AG08395 (cell line): Measurements from ENCODE around the gene FAM228B.
"Not testable (repeated sequence)": the region's sequence is repeated elsewhere in the genome, so short reads cannot be mapped to it uniquely, and the experiment has no call there.

Experiments
- DNase-seq: peaks from one replicate; pipeline ENCODE4 v3.0.0; 2012; ENCODE audit warnings: mixed read lengths, low spot score

Gene FAM228B

GRCh38 chr2:24102677-24103076 lies 20.6 kb upstream of the FAM228B start:
- DNase-seq, result no peak

GRCh38 chr2:24104110-24104650 lies 19.1 kb upstream of the FAM228B start:
- DNase-seq, result no peak

- no peak for DNase-seq
These were observed 18.4 kb upstream of the FAM228B start for GRCh38 chr2:24104906-24105305.

DNA sequence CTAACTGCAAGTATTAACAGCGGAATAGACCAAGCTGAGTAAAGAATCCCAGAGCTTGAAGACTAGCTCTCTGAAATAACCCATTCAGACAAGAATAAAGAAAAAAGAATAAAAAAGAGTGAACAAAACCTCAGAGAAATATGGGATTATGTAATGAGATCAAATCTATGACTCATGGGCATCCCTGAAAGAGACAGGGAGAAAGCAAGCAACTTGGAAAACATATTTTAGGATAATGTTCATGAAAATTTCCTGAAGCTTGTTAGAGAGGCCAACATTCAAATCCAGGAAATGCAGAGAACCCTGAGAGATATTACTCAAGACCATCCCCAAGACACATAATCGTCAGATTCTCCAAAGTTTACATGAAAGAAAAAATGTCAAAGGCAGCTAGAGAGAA lies 17.5 kb upstream of the FAM228B start:
- DNase-seq, result no peak

DNA sequence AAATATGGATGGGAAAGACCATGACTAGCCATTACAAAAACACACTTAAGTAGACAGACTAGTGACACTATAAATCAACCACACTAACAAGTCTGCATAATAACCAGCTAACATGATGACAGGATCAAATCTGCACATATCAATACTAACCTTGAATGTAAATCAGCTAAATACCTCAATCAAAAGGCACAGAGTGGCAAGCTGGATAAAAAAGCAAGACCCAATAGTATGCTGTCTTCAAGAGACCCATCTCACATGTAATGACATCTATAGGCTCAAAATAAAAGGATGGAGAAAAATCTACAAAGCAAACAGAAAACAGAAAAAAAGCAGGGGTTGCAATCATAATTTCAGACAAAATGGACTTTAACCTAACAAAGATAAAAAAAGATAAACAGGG lies 16.5 kb upstream of the FAM228B start:
- no peak for DNase-seq

- DNase-seq, result no peak
These were observed 15.9 kb upstream of the FAM228B start for GRCh38 chr2:24107336-24107735.

- not testable (repeated sequence) for DNase-seq
These were observed 13.8 kb upstream of the FAM228B start for GRCh38 chr2:24109431-24109830.

GRCh38 chr2:24110660-24111303 lies 12.5 kb upstream of the FAM228B start:
- no peak for DNase-seq

DNA sequence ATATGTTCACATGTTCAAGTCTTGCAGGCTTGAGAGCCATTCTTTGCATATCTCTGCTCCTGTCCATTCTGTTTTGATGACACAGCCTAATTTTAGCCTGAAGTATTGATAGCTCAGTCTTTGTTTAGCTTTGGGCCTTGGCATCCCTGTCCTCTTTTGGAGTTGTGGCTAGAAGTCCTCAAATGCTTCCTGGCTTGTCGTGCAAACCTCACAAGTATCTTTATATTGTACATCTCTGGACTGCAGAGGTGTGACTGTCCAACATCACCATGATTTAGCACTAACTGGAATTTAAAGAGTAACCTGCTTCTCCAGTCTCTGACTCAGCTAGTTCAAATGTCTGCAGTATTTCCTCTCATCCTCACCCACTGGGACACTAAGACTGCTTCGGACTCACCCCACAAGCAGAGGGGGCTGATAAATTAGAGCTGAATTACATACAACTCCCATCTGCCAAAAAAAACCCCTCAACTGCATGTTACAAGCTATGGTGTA lies 11.8 kb upstream of the FAM228B start:
- DNase-seq, result no peak

DNA sequence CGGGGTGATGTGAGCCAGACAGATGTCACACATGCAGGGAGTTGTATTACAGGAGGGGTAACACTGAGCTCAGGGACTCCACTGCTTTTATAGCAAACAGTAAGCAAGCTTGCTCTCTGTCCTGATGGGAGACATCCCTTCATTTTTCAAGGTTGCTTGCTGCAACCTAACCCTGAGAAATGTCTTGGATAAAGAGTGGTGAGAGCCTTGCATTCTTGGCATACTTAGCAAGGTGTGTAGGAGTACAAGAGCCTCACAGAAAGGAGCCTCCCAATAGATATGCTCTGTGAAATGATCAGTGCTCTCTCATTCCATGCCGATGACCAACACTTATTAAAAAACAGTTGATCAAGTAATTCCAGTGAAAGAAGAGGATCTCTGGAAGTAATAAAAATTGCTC lies 8.2 kb upstream of the FAM228B start:
- DNase-seq, result no peak

DNA sequence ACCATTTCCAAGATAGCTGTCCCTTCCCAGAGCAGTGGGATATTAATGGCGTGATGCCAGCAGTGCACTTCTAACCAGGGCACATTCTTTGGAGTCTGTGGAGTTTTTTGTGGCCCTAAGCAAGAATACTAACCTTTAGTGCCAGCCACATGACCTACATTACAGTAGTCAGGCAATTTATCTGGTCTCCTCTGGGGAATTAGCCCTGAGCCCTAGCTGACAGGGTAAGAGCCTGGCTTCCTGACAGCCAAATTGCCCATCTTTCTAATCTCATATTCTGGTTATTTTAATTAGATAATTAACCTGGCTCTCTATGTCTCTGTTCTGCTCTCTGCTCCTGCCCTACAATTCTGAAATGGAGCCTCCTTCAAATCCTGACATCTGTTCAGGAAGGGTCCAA lies 5.4 kb upstream of the FAM228B start:
- no peak for DNase-seq

GRCh38 chr2:24121066-24121465 lies 2.2 kb upstream of the FAM228B start:
- no peak for DNase-seq

- DNase-seq, result no peak
These were observed 1.8 kb upstream of the FAM228B start for GRCh38 chr2:24121469-24121868.

GRCh38 chr2:24122366-24123194 lies 689 bp upstream of the FAM228B start:
- DNase-seq, result no peak

DNA sequence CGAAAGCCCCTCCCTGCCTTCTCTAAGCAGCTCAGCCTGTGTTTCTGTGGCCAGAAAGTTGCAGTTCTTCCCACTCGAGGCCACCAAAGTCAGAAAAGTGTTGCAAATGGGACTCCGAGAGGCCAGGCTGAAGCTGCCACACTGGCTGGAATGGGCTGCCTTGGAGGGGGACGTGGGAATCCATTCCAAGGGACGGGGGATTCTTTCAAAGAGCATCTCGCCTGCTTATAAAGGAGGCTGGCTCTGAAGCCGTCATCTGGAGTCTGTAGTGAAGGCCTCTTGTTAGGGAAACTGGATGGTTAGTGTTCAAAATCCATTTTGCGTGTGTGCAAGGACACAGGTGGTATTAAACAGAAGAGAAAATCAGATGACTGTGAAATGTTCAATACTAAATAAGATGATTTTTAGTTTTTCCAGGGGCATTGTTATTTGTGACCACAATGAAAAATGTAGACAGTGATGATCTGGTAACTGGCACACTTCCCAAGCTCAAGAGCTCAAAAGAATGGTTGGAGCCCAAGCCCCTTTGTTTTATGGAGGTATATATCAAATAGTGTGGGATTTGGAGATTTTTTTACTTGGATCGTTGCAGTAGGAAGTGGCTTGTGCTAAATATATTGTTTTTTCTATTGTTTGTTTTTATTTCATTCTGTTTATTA lies 782 bp downstream of the FAM228B start:
- DNase-seq, result peak; percentile 23

GRCh38 chr2:24125956-24126355 lies 2.7 kb downstream of the FAM228B start:
- DNase-seq, result no peak

GRCh38 chr2:24132543-24132942 lies 9.3 kb downstream of the FAM228B start:
- no peak for DNase-seq

GRCh38 chr2:24140305-24140704 lies 17.0 kb downstream of the FAM228B start:
- not testable (repeated sequence) for DNase-seq

GRCh38 chr2:24147364-24147763 lies 24.1 kb downstream of the FAM228B start:
- no peak for DNase-seq

DNA sequence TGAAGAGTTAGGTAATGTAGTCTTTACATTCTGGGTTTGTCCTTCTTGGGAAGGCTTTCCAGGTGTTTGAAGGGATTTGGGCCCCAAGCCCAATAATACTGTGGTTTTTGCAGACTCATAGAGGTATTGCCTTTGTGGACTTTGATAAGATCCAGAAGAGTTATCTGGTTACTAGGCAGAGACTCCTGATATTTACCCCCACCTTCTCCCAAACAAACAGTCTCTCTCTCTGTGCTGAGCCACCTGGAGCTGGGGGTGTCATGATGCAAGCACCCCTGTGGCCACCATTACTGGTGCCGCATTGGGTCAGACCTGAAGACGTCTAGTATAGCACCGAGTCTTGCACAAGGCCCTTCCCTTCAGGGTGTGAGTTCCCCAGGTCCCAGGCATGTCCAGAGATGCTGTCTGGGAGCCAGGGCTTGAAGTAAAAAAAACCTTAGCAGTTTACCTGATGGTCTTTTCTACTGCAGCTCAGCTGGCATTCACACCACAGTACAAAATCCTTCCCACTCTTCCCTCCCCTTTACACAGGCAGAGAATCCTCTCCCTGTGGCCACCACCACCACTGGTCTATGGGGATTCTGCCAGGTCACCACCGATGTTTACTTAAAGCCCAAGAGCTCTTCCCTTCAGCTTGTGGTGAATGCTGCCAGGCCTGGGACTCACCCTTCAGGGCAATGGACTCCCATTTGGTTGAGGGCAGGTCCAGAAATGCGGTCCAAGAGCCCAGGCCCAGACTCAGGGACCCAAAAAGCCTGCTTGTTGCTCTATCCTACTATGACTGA lies 29.3 kb downstream of the FAM228B start:
- no peak for DNase-seq

- no peak for DNase-seq
These were observed 30.2 kb downstream of the FAM228B start for GRCh38 chr2:24153478-24153877.

DNA sequence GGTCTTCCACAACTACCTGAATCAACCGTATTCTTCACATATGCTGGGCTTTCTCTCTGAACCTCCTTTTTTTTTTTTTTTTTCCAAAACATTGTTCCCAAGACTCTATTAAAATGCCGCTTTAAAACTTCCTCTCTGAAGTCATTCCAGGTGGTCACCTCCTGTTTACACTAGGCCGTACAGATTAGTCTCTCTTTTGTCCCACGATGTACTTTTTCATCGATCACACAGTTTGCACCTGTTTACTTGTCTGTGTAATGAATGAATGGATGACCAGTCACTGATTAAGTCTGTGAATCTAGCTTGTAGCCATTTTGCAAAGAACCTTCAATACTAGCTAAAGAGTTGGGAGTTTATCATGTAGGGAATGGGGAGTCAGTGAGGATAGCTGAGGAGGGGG lies 34.9 kb downstream of the FAM228B start:
- DNase-seq, result no peak
